GM10248 (cell line): ENCODE results near the gene TMPRSS15.

ENCODE experiments used
- CTCF ChIA-PET: fragments of 300-600 bp; sonication (Branson Sonifier 250); formaldehyde crosslinking; extraction: SDS; loops from one replicate; lab custom pipeline; 2021; ENCODE audit warnings: antibody characterized with exemption; lab: Yijun Ruan, JAX
- POLR2A ChIA-PET: fragments of 350-650 bp; sonication (Branson Sonifier 250); formaldehyde crosslinking; extraction: SDS; loops from one replicate; lab custom pipeline; 2020; ENCODE audit warnings: antibody characterized with exemption; lab: Yijun Ruan, JAX
- DNase-seq: peaks from one replicate; pipeline ENCODE4 v3.0.0; 2012; ENCODE audit errors: extremely low spot score
- TF ChIP-seq, protein P1 (sequence below): IDR thresholded peaks from 2 replicates; pipeline ENCODE4 v1.5.1; 2012; ENCODE audit warnings: mild to moderate bottlenecking, low read depth; ENCODE audit errors: extremely low read depth, missing control alignments, control extremely low read depth

TMPRSS15 gene

DNA sequence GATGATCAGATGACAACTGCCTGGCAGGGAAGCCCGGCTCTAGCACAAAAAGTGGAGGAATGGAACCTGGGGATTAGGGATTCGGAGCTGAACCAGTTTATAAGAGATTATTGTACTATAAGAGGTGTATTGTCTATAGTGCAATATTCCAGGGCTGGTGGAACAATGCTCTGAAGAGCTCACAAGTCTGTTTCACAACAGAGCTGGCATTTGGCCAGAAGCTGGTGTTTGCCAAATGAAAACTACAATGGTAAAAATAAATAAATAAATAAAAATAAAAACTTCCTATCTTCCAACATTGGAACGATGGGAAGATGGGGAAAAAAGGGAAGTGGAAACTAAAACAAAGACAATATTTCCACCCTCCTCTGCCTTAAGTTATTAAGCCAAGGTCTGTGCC lies 85.4 kb downstream of the TMPRSS15 start:
- DNase-seq: no peak
- ChIA-PET POLR2A (no interaction called here), CTCF (no interaction called here)
- TF ChIP-seq, protein P1, sequence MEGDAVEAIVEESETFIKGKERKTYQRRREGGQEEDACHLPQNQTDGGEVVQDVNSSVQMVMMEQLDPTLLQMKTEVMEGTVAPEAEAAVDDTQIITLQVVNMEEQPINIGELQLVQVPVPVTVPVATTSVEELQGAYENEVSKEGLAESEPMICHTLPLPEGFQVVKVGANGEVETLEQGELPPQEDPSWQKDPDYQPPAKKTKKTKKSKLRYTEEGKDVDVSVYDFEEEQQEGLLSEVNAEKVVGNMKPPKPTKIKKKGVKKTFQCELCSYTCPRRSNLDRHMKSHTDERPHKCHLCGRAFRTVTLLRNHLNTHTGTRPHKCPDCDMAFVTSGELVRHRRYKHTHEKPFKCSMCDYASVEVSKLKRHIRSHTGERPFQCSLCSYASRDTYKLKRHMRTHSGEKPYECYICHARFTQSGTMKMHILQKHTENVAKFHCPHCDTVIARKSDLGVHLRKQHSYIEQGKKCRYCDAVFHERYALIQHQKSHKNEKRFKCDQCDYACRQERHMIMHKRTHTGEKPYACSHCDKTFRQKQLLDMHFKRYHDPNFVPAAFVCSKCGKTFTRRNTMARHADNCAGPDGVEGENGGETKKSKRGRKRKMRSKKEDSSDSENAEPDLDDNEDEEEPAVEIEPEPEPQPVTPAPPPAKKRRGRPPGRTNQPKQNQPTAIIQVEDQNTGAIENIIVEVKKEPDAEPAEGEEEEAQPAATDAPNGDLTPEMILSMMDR: no peak

DNA sequence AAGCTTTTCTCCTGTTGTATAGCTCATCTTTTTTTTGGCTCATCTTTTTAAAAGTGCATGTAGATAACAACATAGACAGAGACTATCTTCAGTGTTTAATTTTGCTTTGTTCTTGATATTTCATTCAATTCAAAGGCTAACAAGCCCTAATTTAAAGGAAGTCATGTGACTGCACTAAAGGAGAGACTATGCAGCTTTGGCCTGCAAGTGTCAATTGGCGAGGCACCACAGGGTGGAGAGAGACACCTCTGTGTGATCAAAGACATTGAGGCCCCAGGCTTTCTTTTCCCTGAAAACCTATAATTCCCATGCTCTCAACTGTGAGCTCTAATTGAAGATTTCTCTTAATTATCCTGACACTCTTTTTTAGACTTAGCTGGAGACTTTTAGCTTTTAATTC lies 105.4 kb downstream of the TMPRSS15 start:
- ChIA-PET CTCF (no interaction called here), POLR2A (no interaction called here)
- DNase-seq: no peak
- TF ChIP-seq, protein P1: no peak

DNA sequence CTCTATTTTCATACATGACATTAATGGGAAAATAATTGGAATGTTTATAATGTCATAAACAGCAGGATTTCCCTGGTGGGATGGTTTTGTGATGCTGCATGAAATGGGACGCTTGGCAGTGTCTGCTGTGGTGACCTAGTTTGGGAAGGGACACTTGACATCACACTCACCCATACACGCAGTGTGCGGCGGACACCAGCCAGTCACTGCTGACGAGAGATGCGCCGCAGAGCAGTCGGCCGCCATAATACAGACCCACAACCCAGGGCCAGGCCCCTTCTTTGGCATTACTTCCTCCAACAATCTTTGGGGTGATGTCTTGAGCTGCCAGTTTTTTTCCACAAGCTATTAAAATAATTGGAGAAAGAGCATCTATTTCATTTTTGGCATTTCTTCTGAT lies 109.5 kb downstream of the TMPRSS15 start:
- CTCF ChIA-PET: no interaction called here
- no peak for DNase-seq
- TF ChIP-seq, protein P1: no peak
- POLR2A ChIA-PET: no interaction called here

DNA sequence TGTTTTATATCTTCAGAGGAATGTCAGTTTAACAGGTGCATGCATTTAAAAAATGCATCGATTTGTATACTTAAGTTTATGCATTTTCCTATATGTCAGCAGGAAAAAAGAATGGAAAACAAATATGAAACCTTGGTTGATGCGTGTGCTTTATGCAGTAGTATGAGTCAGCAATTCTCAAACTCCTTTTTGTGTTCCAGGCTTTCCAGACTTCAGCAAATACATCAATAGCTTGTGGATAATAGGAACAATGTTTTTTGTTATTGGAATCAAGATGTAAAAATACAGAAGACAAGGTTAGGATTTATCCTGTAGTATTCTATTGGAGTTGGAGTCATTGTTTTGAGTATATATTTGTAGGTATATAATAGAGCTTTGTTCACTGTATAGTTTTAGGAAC lies 113.7 kb downstream of the TMPRSS15 start:
- DNase-seq: no peak
- CTCF ChIA-PET: interaction anchor here (1.3 kb wide), 1 partner anchor 12 kb away, joined by 3 read pairs; no protein-coding TSS in a partner anchor
- TF ChIP-seq, protein P1: no peak
- POLR2A ChIA-PET: no interaction called here

DNA sequence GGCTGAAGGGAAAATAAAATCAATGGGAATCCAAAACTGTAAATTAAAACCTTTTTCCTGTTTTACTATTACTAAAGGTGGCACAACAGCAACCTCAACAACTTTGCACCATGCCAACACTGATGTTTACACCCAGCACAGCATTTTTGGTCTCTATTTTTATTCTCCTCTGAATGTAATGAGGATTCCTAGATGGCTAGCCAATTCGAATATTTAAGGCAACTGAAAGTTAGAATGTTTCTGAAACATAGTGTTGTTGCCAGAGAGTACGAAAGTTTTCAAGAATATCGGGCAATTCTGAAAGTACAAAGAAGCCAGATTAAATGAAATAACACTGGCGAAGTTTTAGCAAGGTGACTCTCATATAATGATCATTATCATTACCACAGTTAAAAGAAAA lies 118.2 kb downstream of the TMPRSS15 start:
- TF ChIP-seq, protein P1: no peak
- DNase-seq: no peak
- CTCF ChIA-PET: no interaction called here
- POLR2A ChIA-PET: no interaction called here

DNA sequence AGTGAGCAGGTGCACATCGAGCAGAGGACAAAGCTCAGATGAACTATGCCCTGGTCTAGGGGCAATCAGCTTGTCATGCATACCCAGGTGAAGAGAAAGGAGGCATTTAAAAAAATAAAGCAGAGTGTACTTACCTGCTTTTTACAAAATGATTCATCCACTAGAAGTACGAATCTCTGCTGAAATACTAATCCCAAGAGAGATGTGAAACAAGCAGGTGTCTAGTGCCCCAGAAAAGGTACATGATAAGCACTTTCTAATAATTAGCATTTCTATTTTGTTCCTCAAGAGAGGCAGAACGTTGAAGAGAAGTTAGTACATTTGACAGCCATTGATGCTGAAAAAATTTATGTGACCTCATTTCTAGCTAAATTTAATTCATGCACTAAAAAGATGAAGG lies 127.8 kb downstream of the TMPRSS15 start:
- ChIA-PET CTCF (no interaction called here), POLR2A (no interaction called here)
- TF ChIP-seq, protein P1: no peak
- no peak for DNase-seq

DNA sequence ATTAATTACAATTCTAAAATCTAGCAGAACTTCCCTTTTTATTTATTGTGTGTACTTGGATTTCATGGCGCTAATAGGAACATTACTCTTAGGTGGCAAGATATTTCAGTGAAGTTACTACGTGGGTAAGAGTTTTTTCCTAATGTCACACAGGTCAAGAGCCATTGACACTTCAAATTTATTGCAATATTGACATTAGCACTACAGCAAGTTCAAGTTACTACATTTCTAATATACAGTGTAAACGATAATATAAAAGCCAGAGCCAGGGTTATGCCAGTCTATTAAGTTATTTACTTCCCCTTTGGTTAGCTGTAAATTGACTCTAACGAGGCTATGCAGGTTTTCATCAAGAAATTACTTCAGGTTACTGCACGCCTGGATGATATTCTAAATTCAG lies 129.2 kb downstream of the TMPRSS15 start:
- DNase-seq: no peak
- ChIA-PET POLR2A (no interaction called here), CTCF (no interaction called here)
- TF ChIP-seq, protein P1: no peak
